Stimulated activated CD8-positive, alpha-beta memory T cell treated with anti-CD3 and anti-CD28 coated beads, Interleukin-12 subunit alpha, Interleukin-12 subunit beta, amount 100 ng/mL, for 1 hour (primary cell): ENCODE measurements around the gene PLEKHH2.
A peak's percentile ranks its signal among the peaks of the same experiment; 100 is the strongest.
"Not testable (repeated sequence)": the region's sequence is repeated elsewhere in the genome, so short reads cannot be mapped to it uniquely, and the experiment has no call there.

ENCODE experiments used
- DNase-seq: peaks from one replicate; pipeline ENCODE4 v3.0.0-alpha.2; 2020; ENCODE audit warnings: low read depth

The PLEKHH2 gene

GRCh38 chr2:43637030-43637803 lies at the start of gene PLEKHH2:
Gene PLEKHH2, plus strand, starts transcription at chr2:43637260. Its CDS starts 7,414 bp downstream, at chr2:43644674.
- DNase-seq = peak; percentile 83

- DNase-seq = no peak
Measured at GRCh38 chr2:43592443-43592842, 44.6 kb upstream of the PLEKHH2 start.

GRCh38 chr2:43593254-43593653 lies 43.8 kb upstream of the PLEKHH2 start:
- no peak for DNase-seq

- no peak for DNase-seq
Measured at GRCh38 chr2:43594875-43595274, 42.2 kb upstream of the PLEKHH2 start.

GRCh38 chr2:43595603-43596412 lies 41.3 kb upstream of the PLEKHH2 start, which contains the start of gene THADA:
Gene THADA, minus strand, starts transcription at chr2:43596038. Its CDS starts 3,646 bp downstream, at chr2:43592392.
- DNase-seq = peak; percentile 96

GRCh38 chr2:43600596-43600995 lies 36.5 kb upstream of the PLEKHH2 start:
- DNase-seq = not testable (repeated sequence)

GRCh38 chr2:43604674-43605073 lies 32.4 kb upstream of the PLEKHH2 start:
- no peak for DNase-seq

- no peak for DNase-seq
Measured at GRCh38 chr2:43605079-43605655, 31.9 kb upstream of the PLEKHH2 start.

GRCh38 chr2:43605851-43606250 lies 31.2 kb upstream of the PLEKHH2 start:
- no peak for DNase-seq

- no peak for DNase-seq
Measured at GRCh38 chr2:43609290-43609918, 27.7 kb upstream of the PLEKHH2 start.

- DNase-seq = no peak
Measured at GRCh38 chr2:43610361-43610760, 26.7 kb upstream of the PLEKHH2 start.

- DNase-seq = peak; percentile 57
Measured at GRCh38 chr2:43611987-43612894, 24.8 kb upstream of the PLEKHH2 start.

- no peak for DNase-seq
Measured at GRCh38 chr2:43612944-43613343, 24.1 kb upstream of the PLEKHH2 start.

- no peak for DNase-seq
Measured at GRCh38 chr2:43616967-43617680, 19.9 kb upstream of the PLEKHH2 start.

GRCh38 chr2:43619511-43619910 lies 17.5 kb upstream of the PLEKHH2 start:
- DNase-seq = no peak

- DNase-seq = no peak
Measured at GRCh38 chr2:43622931-43623451, 14.1 kb upstream of the PLEKHH2 start.

- no peak for DNase-seq
Measured at GRCh38 chr2:43631618-43632317, 5.3 kb upstream of the PLEKHH2 start.

GRCh38 chr2:43634604-43635306 lies 2.3 kb upstream of the PLEKHH2 start:
- no peak for DNase-seq

- not testable (repeated sequence) for DNase-seq
Measured at GRCh38 chr2:43636153-43636552, 907 bp upstream of the PLEKHH2 start.
